Motor neuron (in vitro differentiated cells): ENCODE data around the gene PTGES2. TPM values are rescaled to one million over a fixed set of nuclear protein-coding genes. Genes with fewer than 3 reads are reported as not detected.
A peak's percentile ranks its signal among the peaks of the same experiment; 100 is the strongest.

Experiments
- ATAC-seq, 8 experiments: fragments of 200-7000 bp; cut with Tn5 transposase; replicated peaks in 6 of 8; 2 replicates each; pipeline ENCODE4 v1.8.0; 2021; ENCODE audit warnings: mild to moderate bottlenecking in 8 of 8, moderate library complexity in 8 of 8
- H3K27ac ChIP-seq, 2 donors: fragments of 250-450 bp; sonication (Bioruptor Pico); 2 replicates each; pipeline ENCODE4 v1.9.0; 2021; ENCODE audit warnings: antibody characterized with exemption in 2 of 2, mild to moderate bottlenecking in 2 of 2, moderate library complexity in 1 of 2
- H3K4me1 ChIP-seq, 2 donors: fragments of 250-450 bp; sonication (Bioruptor Pico); replicated peaks in 1 of 2; 2 replicates each; pipeline ENCODE4 v1.6.1; 2021; ENCODE audit warnings: antibody characterized with exemption in 2 of 2, mild to moderate bottlenecking in 2 of 2, moderate library complexity in 1 of 2
- H3K4me3 ChIP-seq, 5 donors: fragments of 250-450 bp; sonication (Bioruptor Pico); 2 replicates each; pipeline ENCODE4 v1.9.0; 2021; ENCODE audit warnings: antibody characterized with exemption in 5 of 5, mild to moderate bottlenecking in 5 of 5, moderate library complexity in 4 of 5
- WGBS, 10 experiments: fragments of 450-650 bp; shearing (Covaris generic); methylation state at CpG; one replicate each; pipeline ENCODE4 v1.0.0; 2022; 5-methylcytosine and 5-hydroxymethylcytosine counted together
- in situ Hi-C, 9 experiments: fragments of 400-800 bp; cut with MboI; loops; one replicate each; pipeline ENCODE4 v1.15.0; 2021; ENCODE audit warnings: low sequenced_read_pairs in 9 of 9, low pct_unique_long_range_greater_than_20kb in 2 of 9; ENCODE audit not compliant: unreplicated experiment in 9 of 9
- total RNA-seq, 8 experiments: library from RNA; unstranded; fragments of 300-600 nt; gene quantifications; 2 replicates each; pipeline versions ENCODE4 v1.2.3 to v1.2.4, GENCODE V29; 2022

The PTGES2 gene
- total RNA-seq, 8 experiments from 2014 or later, result 42.6 to 111 (median 50.9) TPM

- WGBS, 10 experiments, result 0 to 94% (median 93%) methylated on average over 1 to 10 of the region's 10 CpGs; no CpG with 5 or more reads in 5 of the 10 experiments
- Histone ChIP-seq H3K27ac (no peak overlapping the region), H3K4me1 (peaks cover 36 to 41% of the 10 kb centered on the region in 2 donors), H3K4me3 (no peak overlapping the region)
- in situ Hi-C loops, result no loop called here
- no peak for ATAC-seq
These were observed 26.9 kb downstream of the PTGES2 start for GRCh38 chr9:128100581-128100980.

- in situ Hi-C loops, result no loop called here
- Histone ChIP-seq H3K4me3 (peak overlapping the region in 1 of 5 donors; percentile 45), H3K27ac (no peak overlapping the region), H3K4me1 (peaks cover 41 to 47% of the 10 kb centered on the region in 2 donors)
- 61 to 100% (median 86%) methylated on average over 1 to 11 of the region's 16 CpGs; no CpG with 5 or more reads in 4 of the 10 experiments for WGBS, 10 experiments
- peak in 2 of 8 experiments; percentile 1 to 8 for ATAC-seq
These were observed 27.5 kb downstream of the PTGES2 start for GRCh38 chr9:128099932-128100491.

- in situ Hi-C loops, result no loop called here
- WGBS, 10 experiments, result 8 to 80% (median 48%) methylated on average over 1 to 11 of the region's 16 CpGs; no CpG with 5 or more reads in 4 of the 10 experiments
- H3K27ac ChIP-seq, result peak overlapping the region; percentile 50 to 70
- H3K4me3 ChIP-seq, result peak overlapping the region; percentile 18 to 45 (median 32)
- peaks cover 47 to 52% of the 10 kb centered on the region in 2 donors for H3K4me1 ChIP-seq
- ATAC-seq, result peak in 6 of 8 experiments; percentile 1 to 15 (median 4)
These were observed 28.1 kb downstream of the PTGES2 start for GRCh38 chr9:128099231-128099931.

GRCh38 chr9:128098297-128099230, 29.0 kb downstream of the PTGES2 start:
- Histone ChIP-seq H3K27ac (peak overlapping the region; percentile 50 to 70), H3K4me3 (peak overlapping the region; percentile 18 to 45 (median 32)), H3K4me1 (peaks cover 53 to 58% of the 10 kb centered on the region in 2 donors)
- in situ Hi-C loops, result no loop called here
- ATAC-seq, result peak; percentile 51 to 80 (median 60)
- 0 to 32% (median 2%) methylated on average over 3 to 12 of the region's 32 CpGs; no CpG with 5 or more reads in 1 of the 10 experiments for WGBS, 10 experiments

- 0 to 100% (median 61%) methylated on average over 1 to 7 of the region's 13 CpGs; no CpG with 5 or more reads in 3 of the 10 experiments for WGBS, 10 experiments
- Histone ChIP-seq H3K27ac (peak overlapping the region; percentile 50 to 70), H3K4me1 (peaks cover 61 to 67% of the 10 kb centered on the region in 2 donors), H3K4me3 (peak overlapping the region; percentile 18 to 45 (median 32))
- in situ Hi-C loops, result no loop called here
- ATAC-seq, result no peak
These were observed 29.8 kb downstream of the PTGES2 start for GRCh38 chr9:128097543-128098296.

GRCh38 chr9:128096616-128097536, 30.7 kb downstream of the PTGES2 start:
- Histone ChIP-seq H3K27ac (no peak overlapping the region), H3K4me3 (no peak overlapping the region), H3K4me1 (peaks cover 69 to 75% of the 10 kb centered on the region in 2 donors)
- no peak for ATAC-seq
- in situ Hi-C loops, result no loop called here
- WGBS, 10 experiments, result 71 to 100% (median 87%) methylated on average over 2 to 16 of the region's 19 CpGs; no CpG with 5 or more reads in 1 of the 10 experiments

- Histone ChIP-seq H3K4me3 (peak overlapping the region in 1 of 5 donors; percentile 18), H3K4me1 (peaks cover 71% of the 10 kb centered on the region in 2 donors), H3K27ac (peak overlapping the region; percentile 61 to 68)
- ATAC-seq, result no peak
- WGBS, 10 experiments, result 53 to 100% (median 86%) methylated on average over 1 to 8 of the region's 11 CpGs; no CpG with 5 or more reads in 2 of the 10 experiments
- in situ Hi-C loops, result no loop called here
These were observed 32.5 kb downstream of the PTGES2 start for GRCh38 chr9:128094950-128095544.

GRCh38 chr9:128094166-128094949, 33.2 kb downstream of the PTGES2 start:
- ATAC-seq, result peak; percentile 62 to 81 (median 74)
- 0 to 39% (median 7%) methylated on average over 1 to 6 of the region's 8 CpGs; no CpG with 5 or more reads in 1 of the 10 experiments for WGBS, 10 experiments
- Histone ChIP-seq H3K4me1 (peaks cover 64% of the 10 kb centered on the region in 2 donors), H3K27ac (peak overlapping the region; percentile 69 to 81), H3K4me3 (peak overlapping the region in 3 of 5 donors; percentile 17 to 24 (median 22))
- in situ Hi-C loops, result no loop called here

GRCh38 chr9:128093011-128093410, 34.5 kb downstream of the PTGES2 start:
- Histone ChIP-seq H3K27ac (peak overlapping the region in 1 of 2 donors; percentile 81), H3K4me1 (peaks cover 51% of the 10 kb centered on the region in 2 donors), H3K4me3 (peak overlapping the region in 1 of 5 donors; percentile 39)
- in situ Hi-C loops, result no loop called here
- no peak for ATAC-seq
- 74 to 95% (median 80%) methylated on average over 1 to 4 of the region's 4 CpGs; no CpG with 5 or more reads in 1 of the 10 experiments for WGBS, 10 experiments

- peak overlapping the region in 4 of 5 donors; percentile 29 to 39 (median 33) for H3K4me3 ChIP-seq
- H3K27ac ChIP-seq, result peak overlapping the region in 1 of 2 donors; percentile 38
- no peak for ATAC-seq
- 60 to 100% (median 90%) methylated on average over 1 to 10 of the region's 16 CpGs for WGBS, 10 experiments
- H3K4me1 ChIP-seq, result peaks cover 45% of the 10 kb centered on the region in 2 donors
- in situ Hi-C loops, result no loop called here
These were observed 35.1 kb downstream of the PTGES2 start for GRCh38 chr9:128092199-128092977.
